Adrenal gland (tissue), 5 donors: Measurements from ENCODE around the gene CISD3.

Experiments used
- CTCF ChIP-seq, 6 experiments: fragments of 450-650 bp in 4 of 6; fragments of 200-600 bp in 2 of 6; sonication (generic) in 1 of 6; IDR thresholded peaks; 1 replicate in 5 of 6; 2 replicates in 1 of 6; pipeline versions ENCODE4 v1.5.1 to v1.8.0; 2016 to 2021; ENCODE audit warnings: antibody characterized with exemption in 6 of 6, mild to moderate bottlenecking in 2 of 6, moderate library complexity in 1 of 6
- POLR2A ChIP-seq, 2 donors: fragments of 450-650 bp; IDR thresholded peaks; one replicate each; pipeline ENCODE4 v1.6.1; 2017; ENCODE audit warnings: antibody characterized with exemption in 2 of 2, mild to moderate bottlenecking in 2 of 2, moderate library complexity in 1 of 2
- donor health status: DM: no; HTN: no; CAD: no.

GRCh38 chr17:38733982-38734973 is 4.1 kb downstream of the CISD3 start:
- no peak for TF ChIP-seq POLR2A (IDR thresholded peaks at IDR 0.05)
- TF ChIP-seq CTCF (IDR thresholded peaks at IDR 0.05), result no peak
